AG09309 (cell line): ENCODE results near the gene TNS1.
"Not testable (repeated sequence)": the region's sequence is repeated elsewhere in the genome, so short reads cannot be mapped to it uniquely, and the experiment has no call there.

Experiments used
- DNase-seq: peaks from one replicate; pipeline ENCODE4 v3.0.0-alpha.2; 2010; ENCODE audit warnings: low read depth
- H3K4me3 ChIP-seq: 2 replicates; pipeline ENCODE4 v1.5.1; 2011; ENCODE audit warnings: mild to moderate bottlenecking, low read depth, low read length, moderate library complexity; ENCODE audit not compliant: control insufficient read depth
- CTCF ChIP-seq: IDR thresholded peaks from 2 replicates; pipeline ENCODE4 v1.5.1; 2011; ENCODE audit warnings: mild to moderate bottlenecking, low read depth, low read length, inconsistent platforms; ENCODE audit not compliant: insufficient read depth, control insufficient read depth; ENCODE audit errors: missing control alignments

The TNS1 gene

GRCh38 chr2:217789736-217790181 is 213.0 kb downstream of the TNS1 start:
- TF ChIP-seq CTCF = no peak
- no peak overlapping the region for H3K4me3 ChIP-seq
- no peak for DNase-seq

GRCh38 chr2:217789003-217789735 is 213.6 kb downstream of the TNS1 start:
- TF ChIP-seq CTCF = peak; percentile 99
- no peak overlapping the region for H3K4me3 ChIP-seq
- DNase-seq = no peak

GRCh38 chr2:217788669-217789002 is 214.2 kb downstream of the TNS1 start:
- DNase-seq = no peak
- no peak for TF ChIP-seq CTCF
- H3K4me3 ChIP-seq = no peak overlapping the region

- no peak for TF ChIP-seq CTCF
- H3K4me3 ChIP-seq = no peak overlapping the region
- DNase-seq = no peak
These were observed 215.5 kb downstream of the TNS1 start for GRCh38 chr2:217787160-217787877.

- not testable (repeated sequence) for DNase-seq, H3K4me3 ChIP-seq
These were observed 216.2 kb downstream of the TNS1 start for GRCh38 chr2:217786560-217786959.

GRCh38 chr2:217785544-217786045 is 217.2 kb downstream of the TNS1 start:
- no peak for DNase-seq
- peak; percentile 99 for TF ChIP-seq CTCF
- H3K4me3 ChIP-seq = no peak overlapping the region

- H3K4me3 ChIP-seq = no peak overlapping the region
- no peak for DNase-seq
- TF ChIP-seq CTCF = no peak
These were observed 217.7 kb downstream of the TNS1 start for GRCh38 chr2:217784996-217785543.
